K562 (cell line): ENCODE results near the gene REG4. TPM values are rescaled to one million over a fixed set of nuclear protein-coding genes. Genes with fewer than 3 reads are reported as not detected.

Experiments
- ATAC-seq: fragments of 200-7000 bp; cut with Tn5 transposase; 3 replicates; pipeline ENCODE4 v1.9.1; 2020; ENCODE audit warnings: moderate library complexity
- BruUV-seq: library from RNA; stranded (reverse); fragments of 400-500 nt; replicated peaks from 2 replicates; lab custom pipeline; 2021; lab: Mats Ljungman, UMichigan
- CTCF ChIA-PET: fragments of 300-600 bp; formaldehyde crosslinking; extraction: SDS; loops from one replicate; lab custom pipeline; 2021; ENCODE audit warnings: low intra/inter-chr PET ratio; lab: Yijun Ruan, JAX
- POLR2A ChIA-PET: fragments of 300-600, 350-650 bp; sonication (Branson Sonifier 250); formaldehyde crosslinking; extraction: SDS; loops from one replicate; lab custom pipeline; 2021; ENCODE audit warnings: antibody characterized with exemption, inconsistent platforms; lab: Yijun Ruan, JAX
- DNase-seq, 4 experiments: peaks; one replicate each; pipeline versions ENCODE4 v3.0.0 to v3.0.0-alpha.2; 2011 to 2018; ENCODE audit warnings: low spot score in 3 of 4, mixed read lengths in 3 of 4; ENCODE audit errors: extremely low read depth in 1 of 4
- FAIRE-seq: peaks from 2 replicates; lab custom pipeline; 2011; peaks lifted over from hg19 to GRCh38; lab: Jason Lieb, UNC
- H2AFZ ChIP-seq: 2 replicates; pipeline ENCODE4 v1.6.0; 2011; ENCODE audit warnings: low read depth, low read length, control low read depth, inconsistent platforms
- H3K27ac ChIP-seq: fragments of 200-600 bp; 3 replicates; pipeline ENCODE4 v1.8.0; 2011; ENCODE audit warnings: low read depth, mild to moderate bottlenecking, control low read depth, inconsistent platforms, low read length, moderate library complexity, mixed read lengths; ENCODE audit errors: extremely low read depth
- H3K27me3 ChIP-seq, 2 experiments: fragments of 300-600 bp in 1 of 2; 2 replicates in 1 of 2; 3 replicates in 1 of 2; pipeline versions ENCODE4 v1.6.0 to v1.8.0; 2011; ENCODE audit warnings: inconsistent platforms in 2 of 2, low read length in 2 of 2, mild to moderate bottlenecking in 1 of 2, mixed read lengths in 1 of 2, moderate library complexity in 1 of 2; ENCODE audit not compliant: control insufficient read depth in 2 of 2, insufficient read depth in 2 of 2
- H3K36me3 ChIP-seq: fragments of 300-600 bp; 3 replicates; pipeline ENCODE4 v1.8.0; 2011; ENCODE audit warnings: mild to moderate bottlenecking, low read length, inconsistent platforms; ENCODE audit not compliant: control insufficient read depth, insufficient read depth
- H3K4me1 ChIP-seq, 2 experiments: fragments of 200-600 bp in 1 of 2; replicated peaks in 1 of 2; 2 replicates in 1 of 2; 3 replicates in 1 of 2; pipeline versions ENCODE4 v1.5.1 to v1.8.0; 2011; ENCODE audit warnings: inconsistent platforms in 2 of 2, low read length in 2 of 2, mild to moderate bottlenecking in 1 of 2, mixed read lengths in 1 of 2, moderate library complexity in 1 of 2; ENCODE audit not compliant: control insufficient read depth in 2 of 2, insufficient read depth in 2 of 2
- H3K4me2 ChIP-seq: 2 replicates; pipeline ENCODE4 v1.6.1; 2011; ENCODE audit warnings: low read length, control low read depth, inconsistent platforms, mixed read lengths; ENCODE audit not compliant: insufficient read depth
- H3K4me3 ChIP-seq: fragments of 200-600 bp; sonication (generic), shearing (Covaris generic); 2 replicates; pipeline ENCODE4 v1.5.1; 2016; ENCODE audit warnings: control low read depth, inconsistent platforms
- H3K79me2 ChIP-seq: fragments of 200-600 bp; 3 replicates; pipeline ENCODE4 v1.8.0; 2011; ENCODE audit warnings: low read length, inconsistent platforms; ENCODE audit not compliant: control insufficient read depth, insufficient read depth
- H3K9ac ChIP-seq, 2 experiments: 2 replicates each; pipeline versions ENCODE4 v1.6.0 to v1.6.1; 2011; ENCODE audit warnings: low read depth in 2 of 2, low read length in 2 of 2, control low read depth in 1 of 2, inconsistent platforms in 1 of 2, mild to moderate bottlenecking in 1 of 2, mixed read lengths in 1 of 2; ENCODE audit not compliant: insufficient read depth in 1 of 2
- H3K9me1 ChIP-seq: one replicate; pipeline ENCODE4 v1.6.0; 2011; ENCODE audit warnings: inconsistent platforms, mild to moderate bottlenecking, low read length, moderate library complexity; ENCODE audit not compliant: control insufficient read depth, insufficient read depth
- H3K9me3 ChIP-seq: replicated peaks from 2 replicates; pipeline ENCODE4 v1.5.1; 2011; ENCODE audit warnings: low read depth, low read length, inconsistent platforms; ENCODE audit not compliant: control insufficient read depth, insufficient read depth
- H4K20me1 ChIP-seq: replicated peaks from 2 replicates; pipeline ENCODE4 v1.6.1; 2011; ENCODE audit warnings: low read length, inconsistent platforms, mixed read lengths; ENCODE audit not compliant: control insufficient read depth, insufficient read depth
- CREBBP ChIP-seq: IDR thresholded peaks from one replicate; pipeline ENCODE4 v1.6.1; 2012; ENCODE audit warnings: low read depth, mild to moderate bottlenecking, control low read depth, inconsistent platforms, low read length
- CTCF ChIP-seq, 3 experiments: IDR thresholded peaks in 2 of 3; conservative IDR thresholded peaks in 1 of 3; 2 replicates each; pipeline ENCODE4 v1.5.1; 2011 to 2012; ENCODE audit warnings: low read length in 3 of 3, mild to moderate bottlenecking in 3 of 3, control low read depth in 2 of 3, improper control_type of control experiment in 1 of 3, inconsistent platforms in 1 of 3, low read depth in 1 of 3, mixed read lengths in 1 of 3, moderate library complexity in 1 of 3; ENCODE audit not compliant: insufficient read depth in 2 of 3
- RAD21 ChIP-seq, 2 experiments: fragments of 250-450 bp in 1 of 2; fragments of 450-650 bp in 1 of 2; sonication (Bioruptor Pico) in 1 of 2; formaldehyde crosslinking in 1 of 2; IDR thresholded peaks in 1 of 2; conservative IDR thresholded peaks in 1 of 2; 2 replicates each; pipeline versions ENCODE4 v1.4.0 to v1.8.0; 2020 to 2022; ENCODE audit warnings: mild to moderate bottlenecking in 2 of 2, moderate library complexity in 1 of 2
- ZNF766 ChIP-seq: fragments of 200-800 bp; sonication (Bioruptor generic); conservative IDR thresholded peaks from 2 replicates; pipeline ENCODE4 v1.6.1; 2016; ENCODE audit warnings: missing genetic modification characterization, missing compliant biosample characterization
- ZNF785 ChIP-seq: fragments of 250-450 bp; sonication (Bioruptor Pico); IDR thresholded peaks from 2 replicates; pipeline ENCODE4 v1.4.0; 2020; ENCODE audit warnings: mild to moderate bottlenecking
- WGBS: fragments of 100-300 bp; shearing (Covaris generic); methylation state at CpG from one replicate; pipeline ENCODE4 v1.1.6; 2016; ENCODE audit warnings: low coverage, mixed read lengths; ENCODE audit not compliant: insufficient coverage; ENCODE audit errors: missing lambda C conversion rate; 5-methylcytosine and 5-hydroxymethylcytosine counted together
- in situ Hi-C: fragments of 300-500 bp; cut with MboI; formaldehyde crosslinking; loops from 4 replicates; pipeline ENCODE4 v1.15.0; 2018; ENCODE audit warnings: inconsistent platforms, mixed read lengths
- intact Hi-C: fragments of 100-400 bp; cut with micrococcal nuclease; formaldehyde crosslinking; loops from 2 replicates; pipeline ENCODE4 v1.14.2; 2022
- polyA plus RNA-seq, 8 experiments: library from polyadenylated mRNA; depleted of rRNA in 4 of 8; stranded (reverse) in 5 of 8; unstranded in 3 of 8; fragments of >200 nt; fragmentation: Nextera tagmentation in 2 of 8; fragmentation: Illumina TruSeq in 1 of 8; extraction: Ambion mirVana in 2 of 8; extraction: Trizol in 1 of 8; gene quantifications; 2 replicates each; pipeline versions ENCODE4 v1.2.1 to v1.2.3, GENCODE V29; 2011 to 2014; ENCODE audit warnings: inconsistent platforms in 1 of 8, missing spikeins in 1 of 8
- total RNA-seq, 7 experiments: library from RNA; depleted of rRNA in 6 of 7; stranded (reverse); fragments of >200 nt in 6 of 7; fragmentation: Illumina TruSeq in 2 of 7; extraction: Trizol in 2 of 7; gene quantifications; 2 replicates each; pipeline versions ENCODE4 v1.2.1 to v1.2.3, GENCODE V29; 2011 to 2021; ENCODE audit warnings: low replicate concordance in 1 of 7

Gene REG4
- total and polyA plus RNA-seq, 9 of the 15 experiments (the other 6 are each of a cell fraction or from before 2014, with no cell fraction given): not detected

GRCh38 chr1:119827010-119827409 lies 15.8 kb upstream of the REG4 start:
- no peaks in the 10 kb centered on the region for H3K4me1 ChIP-seq
- ATAC-seq: peak; percentile 89
- FAIRE-seq: peak; percentile 86
- TF ChIP-seq ZNF766 (CRISPR knock-in tag) (no peak), ZNF785 (CRISPR knock-in tag) (0 out of 2 replicates have a peak, but pooled peaks have one; percentile 27), RAD21 (CRISPR knock-in tag; conservative IDR thresholded peaks at IDR 0.05 in 1 of 2, IDR thresholded peaks at IDR 0.05 in 1 of 2) (peak in 1 of 2 experiments; percentile 20; a peak in 1 of 4 replicates), CREBBP (no peak), CTCF (IDR thresholded peaks at IDR 0.05 in 2 of 3, conservative IDR thresholded peaks at IDR 0.05 in 1 of 3; ENCODE audit: insufficient read depth in 2 of 3, low read depth in 1 of 3, low read length in 3 of 3) (peak; percentile 44 to 72 (median 59))
- in situ Hi-C loops: no loop called here
- H3K27ac ChIP-seq: no peak overlapping the region
- H3K9me1 ChIP-seq: no peaks in the 10 kb centered on the region
- intact Hi-C loops: no loop called here
- no peaks in the 10 kb centered on the region for H3K9me3 ChIP-seq
- no peak overlapping the region for H3K9ac ChIP-seq
- peak overlapping the region; percentile 29; the same call in 1 of the 2 replicates for H2AFZ ChIP-seq
- H3K4me2 ChIP-seq: no peak overlapping the region
- no TSS peak for BruUV-seq
- H3K4me3 ChIP-seq: no peak overlapping the region
- no peaks in the 10 kb centered on the region for H4K20me1 ChIP-seq
- CTCF ChIA-PET: no interaction called here
- 0% methylated on average over 1 of the region's 1 CpG for WGBS
- H3K36me3 ChIP-seq: no peaks in the 10 kb centered on the region
- H3K27me3 ChIP-seq: peaks cover 0 to 11% of the 10 kb centered on the region in 2 experiments; a peak in 4 of 5 replicates
- POLR2A ChIA-PET: interaction anchor here (0.8 kb wide), 1 partner anchor 10 kb away, joined by 4 read pairs; no protein-coding TSS in a partner anchor
- no peaks in the 10 kb centered on the region for H3K79me2 ChIP-seq
- DNase-seq: peak; percentile 38 to 54 (median 51)
